ENCODE measurements around the gene KRTAP10-10. TPM values are rescaled to one million over a fixed set of nuclear protein-coding genes. Genes with fewer than 3 reads are reported as not detected.
"Not testable (repeated sequence)": the region's sequence is repeated elsewhere in the genome, so short reads cannot be mapped to it uniquely, and the experiment has no call there.

KRTAP10-10 gene
- polyA plus RNA-seq (2013, experiment 1 of 2; ENCODE audit: insufficient read length) = not detected
- polyA plus RNA-seq (2013, experiment 2 of 2; ENCODE audit: insufficient read length) = not detected

- DNase-seq = no peak
These were observed at the start of gene KRTAP10-10 for GRCh38 chr21:44637018-44637850. Gene KRTAP10-10, plus strand, starts transcription at chr21:44637356. Its CDS starts 62 bp downstream, at chr21:44637418.

- no peak for DNase-seq
These were observed 48.1 kb upstream of the KRTAP10-10 start for GRCh38 chr21:44589094-44589493.

GRCh38 chr21:44589586-44590305 lies 47.4 kb upstream of the KRTAP10-10 start:
- no peak for DNase-seq

GRCh38 chr21:44590311-44590721 lies 46.8 kb upstream of the KRTAP10-10 start:
- no peak for DNase-seq

- not testable (repeated sequence) for DNase-seq
These were observed 46.0 kb upstream of the KRTAP10-10 start for GRCh38 chr21:44590897-44591800.

- not testable (repeated sequence) for DNase-seq
These were observed 45.4 kb upstream of the KRTAP10-10 start for GRCh38 chr21:44591801-44592130.

GRCh38 chr21:44592446-44593311 lies 44.5 kb upstream of the KRTAP10-10 start, which contains the start of gene KRTAP10-6:
Gene KRTAP10-6, minus strand, starts transcription at chr21:44592505. Its CDS starts 21 bp downstream, at chr21:44592484.
- no peak for DNase-seq

GRCh38 chr21:44593598-44594405 lies 43.4 kb upstream of the KRTAP10-10 start:
- DNase-seq = no peak

GRCh38 chr21:44594406-44594916 lies 42.7 kb upstream of the KRTAP10-10 start:
- no peak for DNase-seq

GRCh38 chr21:44595524-44595923 lies 41.6 kb upstream of the KRTAP10-10 start:
- no peak for DNase-seq

- DNase-seq = no peak
These were observed 41.0 kb upstream of the KRTAP10-10 start for GRCh38 chr21:44596068-44596725.

GRCh38 chr21:44598061-44598460 lies 39.1 kb upstream of the KRTAP10-10 start:
- DNase-seq = no peak

- DNase-seq = no peak
These were observed 37.7 kb upstream of the KRTAP10-10 start for GRCh38 chr21:44599264-44600029.

GRCh38 chr21:44600118-44600978 lies 36.8 kb upstream of the KRTAP10-10 start, which contains the start of gene KRTAP10-7:
Gene KRTAP10-7, plus strand, starts transcription at chr21:44600597. Its CDS starts 25 bp downstream, at chr21:44600622.
- DNase-seq = not testable (repeated sequence)

- not testable (repeated sequence) for DNase-seq
These were observed 36.1 kb upstream of the KRTAP10-10 start for GRCh38 chr21:44601091-44601490.

GRCh38 chr21:44601596-44602462 lies 35.3 kb upstream of the KRTAP10-10 start:
- DNase-seq = no peak

- no peak for DNase-seq
These were observed 34.7 kb upstream of the KRTAP10-10 start for GRCh38 chr21:44602463-44602850.
